ENCODE data around the gene PHF21B.

DNA sequence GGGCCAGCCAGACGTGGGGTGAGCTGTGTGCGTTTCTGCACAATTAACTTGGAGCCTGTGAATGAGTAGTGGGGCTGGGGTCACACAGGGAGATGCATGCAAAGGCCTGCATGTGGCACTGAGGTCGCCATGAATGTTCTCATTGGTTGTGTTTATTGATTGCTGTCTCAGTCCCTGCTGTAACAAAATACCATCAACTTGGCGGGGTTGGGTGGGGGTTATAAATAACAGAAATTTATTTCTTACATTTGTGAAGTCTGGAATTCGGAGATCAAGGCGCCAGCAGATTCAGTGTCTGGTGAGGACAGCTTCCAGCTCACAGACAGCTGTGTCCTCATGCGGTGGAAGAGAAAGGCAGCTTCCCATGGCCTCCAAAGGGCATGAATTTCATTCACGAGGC, 29.3 kb upstream of the PHF21B start:
- TF ChIP-seq CTCF (conservative IDR thresholded peaks at IDR 0.05 in 1 of 2, IDR thresholded peaks at IDR 0.05 in 1 of 2; ENCODE audit: extremely low read depth in 1 of 2, insufficient read depth in 1 of 2, low read depth in 1 of 2, low read length in 2 of 2) = no peak
- no peak for TF ChIP-seq EZH2 (IDR thresholded peaks at IDR 0.05; ENCODE audit: borderline replicate concordance, low read length)
